GM23338 (cell line): ENCODE results near the gene POLA2. TPM values are rescaled to one million over a fixed set of nuclear protein-coding genes. Genes with fewer than 3 reads are reported as not detected.
A peak's percentile ranks its signal among the peaks of the same experiment; 100 is the strongest.

Experiments used
- ATAC-seq: fragments of 200-7000 bp; cut with Tn5 transposase; 3 replicates; pipeline ENCODE4 v1.9.1; 2020
- DNase-seq: peaks from one replicate; pipeline ENCODE4 v3.0.0-alpha.2; 2015; ENCODE audit warnings: low spot score
- H2AFZ ChIP-seq: fragments of 200-600 bp; sonication (generic); 2 replicates; pipeline ENCODE4 v1.8.0; 2016; ENCODE audit warnings: antibody characterized with exemption, mild to moderate bottlenecking, moderate library complexity
- H3F3A ChIP-seq: fragments of 200-600 bp; sonication (generic); replicated peaks from 2 replicates; pipeline ENCODE4 v1.8.0; 2017; ENCODE audit warnings: antibody characterized with exemption, mixed run types, low read depth
- H3K27ac ChIP-seq: fragments of 200-600 bp; sonication (generic); 2 replicates; pipeline ENCODE4 v1.6.1; 2016; ENCODE audit warnings: low read depth
- H3K27me3 ChIP-seq: fragments of 200-600 bp; sonication (generic); 2 replicates; pipeline ENCODE4 v1.8.0; 2016; ENCODE audit warnings: mild to moderate bottlenecking, mixed run types, moderate library complexity; ENCODE audit not compliant: insufficient read depth
- H3K36me3 ChIP-seq: fragments of 200-600 bp; sonication (generic); 2 replicates; pipeline ENCODE4 v1.8.0; 2016; ENCODE audit warnings: mild to moderate bottlenecking; ENCODE audit not compliant: insufficient read depth
- H3K4me1 ChIP-seq: fragments of 200-600 bp; sonication (generic); 2 replicates; pipeline ENCODE4 v1.8.0; 2016; ENCODE audit warnings: mild to moderate bottlenecking, moderate library complexity; ENCODE audit not compliant: insufficient read depth
- H3K4me2 ChIP-seq: fragments of 200-600 bp; sonication (generic); 2 replicates; pipeline ENCODE4 v1.7.1; 2017; ENCODE audit warnings: mixed run types
- H3K4me3 ChIP-seq: fragments of 200-600 bp; sonication (generic); 2 replicates; pipeline ENCODE4 v1.6.1; 2016; ENCODE audit warnings: mixed run types
- H3K79me2 ChIP-seq: fragments of 200-600 bp; sonication (generic); replicated peaks from 2 replicates; pipeline ENCODE4 v1.8.0; 2017; ENCODE audit warnings: mild to moderate bottlenecking; ENCODE audit not compliant: insufficient read depth
- H3K9me2 ChIP-seq: fragments of 200-600 bp; sonication (generic); 2 replicates; pipeline ENCODE4 v1.8.0; 2017; ENCODE audit not compliant: insufficient read depth
- H4K20me1 ChIP-seq: fragments of 200-600 bp; sonication (generic); replicated peaks from 2 replicates; pipeline ENCODE4 v1.8.0; 2017; ENCODE audit warnings: mild to moderate bottlenecking; ENCODE audit not compliant: insufficient read depth
- H3K27ac Mint-ChIP-seq: 2 replicates; pipeline ENCODE4 v1.8.0; 2020; ENCODE audit warnings: inconsistent platforms, mild to moderate bottlenecking, moderate library complexity, mixed read lengths
- H3K27me3 Mint-ChIP-seq: 3 replicates; pipeline ENCODE4 v1.8.0; 2022; ENCODE audit warnings: low read depth, mild to moderate bottlenecking, moderate library complexity, mixed read lengths, inconsistent platforms; ENCODE audit not compliant: insufficient read depth, poor library complexity
- H3K36me3 Mint-ChIP-seq: 3 replicates; pipeline ENCODE4 v1.8.0; 2021; ENCODE audit warnings: low read depth, mild to moderate bottlenecking, inconsistent platforms, moderate library complexity, mixed read lengths
- H3K4me1 Mint-ChIP-seq: 3 replicates; pipeline ENCODE4 v1.8.0; 2020; ENCODE audit warnings: mild to moderate bottlenecking, inconsistent platforms, mixed read lengths
- H3K4me3 Mint-ChIP-seq: 3 replicates; pipeline ENCODE4 v1.8.0; 2021; ENCODE audit warnings: moderate library complexity, mild to moderate bottlenecking, inconsistent platforms, mixed read lengths
- H3K9me3 Mint-ChIP-seq: 3 replicates; pipeline ENCODE4 v1.8.0; 2020; ENCODE audit warnings: moderate library complexity, mild to moderate bottlenecking, inconsistent platforms, mixed read lengths
- CREB1 ChIP-seq: fragments of 250-450 bp; sonication (Bioruptor Pico); IDR thresholded peaks from 2 replicates; pipeline ENCODE4 v1.5.0; 2020; ENCODE audit warnings: low read depth, mild to moderate bottlenecking, moderate library complexity
- EZH2 ChIP-seq: fragments of 200-600 bp; sonication (generic); IDR thresholded peaks from one replicate; pipeline ENCODE4 v1.8.0; 2017; ENCODE audit warnings: antibody characterized with exemption, mild to moderate bottlenecking, low read depth; ENCODE audit not compliant: unreplicated experiment
- EZH2phosphoT487 ChIP-seq: fragments of 200-600 bp; sonication (generic); IDR thresholded peaks from one replicate; pipeline ENCODE4 v1.8.1; 2018; ENCODE audit warnings: antibody characterized with exemption; ENCODE audit not compliant: unreplicated experiment
- NANOG ChIP-seq: IDR thresholded peaks from 2 replicates; pipeline ENCODE4 v1.6.1; 2016; ENCODE audit warnings: antibody characterized with exemption, borderline replicate concordance
- POLR2AphosphoS5 ChIP-seq: IDR thresholded peaks from 2 replicates; pipeline ENCODE4 v1.6.1; 2016; ENCODE audit warnings: antibody characterized with exemption, low read depth
- STAT1 ChIP-seq: IDR thresholded peaks from one replicate; pipeline ENCODE4 v1.6.1; 2016; ENCODE audit warnings: antibody characterized with exemption; ENCODE audit not compliant: unreplicated experiment
- ZNF331 ChIP-seq: fragments of 250-450 bp; sonication (Bioruptor Pico); IDR thresholded peaks from 2 replicates; pipeline ENCODE4 v1.5.0; 2020; ENCODE audit warnings: low read depth, mild to moderate bottlenecking, moderate library complexity
- polyA plus RNA-seq: library from polyadenylated mRNA; unstranded; fragments of >200 nt; fragmentation: Nextera tagmentation; extraction: Ambion mirVana; gene quantifications from 2 replicates; pipeline ENCODE4 v1.2.1, GENCODE V29; 2016
- total RNA-seq: library from RNA; depleted of rRNA; stranded (reverse); fragments of >200 nt; shearing (Covaris generic); gene quantifications from 2 replicates; pipeline ENCODE4 v1.2.3, GENCODE V29; 2014
- TF ChIP-seq, protein P1 (sequence below), 2 experiments: fragments of 200-600 bp in 1 of 2; sonication (generic) in 1 of 2; conservative IDR thresholded peaks; 2 replicates each; pipeline versions ENCODE4 v1.5.1 to v1.6.1; 2016 to 2017; ENCODE audit warnings: antibody characterized with exemption in 2 of 2, low read depth in 2 of 2, mild to moderate bottlenecking in 2 of 2, moderate library complexity in 1 of 2
- TF ChIP-seq, protein P2 (sequence below): IDR thresholded peaks from 2 replicates; pipeline ENCODE4 v1.6.1; 2016; ENCODE audit warnings: antibody characterized with exemption
- TF ChIP-seq, protein P3 (sequence below): fragments of 250-450 bp; sonication (Bioruptor Pico); IDR thresholded peaks from 2 replicates; pipeline ENCODE4 v1.5.0; 2020; ENCODE audit warnings: mild to moderate bottlenecking, moderate library complexity
- TF ChIP-seq, protein P4 (sequence below): IDR thresholded peaks from one replicate; pipeline ENCODE4 v1.6.1; 2018; ENCODE audit warnings: antibody characterized with exemption; ENCODE audit not compliant: unreplicated experiment

POLA2 gene
- total and polyA plus RNA-seq, 2 experiments from 2014 or later: 22.5 to 30.4 TPM

DNA sequence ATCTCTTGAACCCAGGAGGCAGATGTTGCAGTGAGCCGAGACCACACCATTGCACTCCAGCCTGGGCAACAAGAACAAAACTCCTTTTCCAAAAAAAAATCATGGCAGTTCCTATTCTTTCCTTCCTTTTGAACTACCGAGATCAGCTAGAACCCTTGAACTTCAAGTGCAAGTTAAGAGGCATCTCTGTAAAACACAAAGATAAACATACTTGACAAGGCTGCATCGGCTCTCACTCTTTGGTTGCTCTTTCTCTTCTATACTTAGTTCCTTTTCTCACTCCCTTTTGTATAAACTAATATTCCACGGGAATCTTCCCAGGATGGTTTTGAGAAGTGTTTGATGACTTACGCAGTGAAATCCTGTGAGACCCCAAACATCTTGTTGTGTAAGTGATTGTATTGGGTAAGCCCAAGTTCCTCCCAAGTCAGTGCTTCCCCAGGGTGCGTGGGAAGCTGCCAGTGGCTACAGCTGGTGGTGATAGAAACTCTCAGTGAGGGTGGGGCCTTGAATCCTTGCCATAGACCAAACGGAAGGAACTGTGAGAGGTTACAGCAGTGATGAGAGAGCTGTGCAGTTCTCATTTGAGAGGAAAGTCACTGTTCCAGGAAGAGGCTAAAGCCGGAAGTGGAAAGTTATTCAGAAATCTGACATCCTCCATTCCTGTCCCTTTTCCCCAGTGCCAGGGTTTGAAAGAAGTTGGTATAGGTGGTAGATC lies 28.8 kb downstream of the POLA2 start:
- H3K4me3 ChIP-seq: no peak overlapping the region
- no peak overlapping the region for H3K4me2 ChIP-seq
- ATAC-seq: no peak
- H4K20me1 ChIP-seq: peaks cover 7% of the 10 kb centered on the region; the same call in 1 of the 2 replicates
- Mint-ChIP-seq H3K4me3 (no peak overlapping the region), H3K36me3 (peaks cover 89% of the 10 kb centered on the region), H3K27ac (no peak overlapping the region), H3K27me3 (no peaks in the 10 kb centered on the region), H3K9me3 (no peaks in the 10 kb centered on the region), H3K4me1 (peaks cover 9% of the 10 kb centered on the region; the same call in 2 of the 3 replicates)
- H3F3A ChIP-seq: peaks cover 30% of the 10 kb centered on the region; the same call in 1 of the 2 replicates
- TF ChIP-seq ZNF331: no peak
- no peak for TF ChIP-seq CREB1 (CRISPR knock-in tag)
- no peak for TF ChIP-seq STAT1
- TF ChIP-seq EZH2: no peak
- TF ChIP-seq, protein P1, sequence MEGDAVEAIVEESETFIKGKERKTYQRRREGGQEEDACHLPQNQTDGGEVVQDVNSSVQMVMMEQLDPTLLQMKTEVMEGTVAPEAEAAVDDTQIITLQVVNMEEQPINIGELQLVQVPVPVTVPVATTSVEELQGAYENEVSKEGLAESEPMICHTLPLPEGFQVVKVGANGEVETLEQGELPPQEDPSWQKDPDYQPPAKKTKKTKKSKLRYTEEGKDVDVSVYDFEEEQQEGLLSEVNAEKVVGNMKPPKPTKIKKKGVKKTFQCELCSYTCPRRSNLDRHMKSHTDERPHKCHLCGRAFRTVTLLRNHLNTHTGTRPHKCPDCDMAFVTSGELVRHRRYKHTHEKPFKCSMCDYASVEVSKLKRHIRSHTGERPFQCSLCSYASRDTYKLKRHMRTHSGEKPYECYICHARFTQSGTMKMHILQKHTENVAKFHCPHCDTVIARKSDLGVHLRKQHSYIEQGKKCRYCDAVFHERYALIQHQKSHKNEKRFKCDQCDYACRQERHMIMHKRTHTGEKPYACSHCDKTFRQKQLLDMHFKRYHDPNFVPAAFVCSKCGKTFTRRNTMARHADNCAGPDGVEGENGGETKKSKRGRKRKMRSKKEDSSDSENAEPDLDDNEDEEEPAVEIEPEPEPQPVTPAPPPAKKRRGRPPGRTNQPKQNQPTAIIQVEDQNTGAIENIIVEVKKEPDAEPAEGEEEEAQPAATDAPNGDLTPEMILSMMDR (conservative IDR thresholded peaks at IDR 0.05; ENCODE audit: low read depth in 2 of 2): no peak
- TF ChIP-seq, protein P2, sequence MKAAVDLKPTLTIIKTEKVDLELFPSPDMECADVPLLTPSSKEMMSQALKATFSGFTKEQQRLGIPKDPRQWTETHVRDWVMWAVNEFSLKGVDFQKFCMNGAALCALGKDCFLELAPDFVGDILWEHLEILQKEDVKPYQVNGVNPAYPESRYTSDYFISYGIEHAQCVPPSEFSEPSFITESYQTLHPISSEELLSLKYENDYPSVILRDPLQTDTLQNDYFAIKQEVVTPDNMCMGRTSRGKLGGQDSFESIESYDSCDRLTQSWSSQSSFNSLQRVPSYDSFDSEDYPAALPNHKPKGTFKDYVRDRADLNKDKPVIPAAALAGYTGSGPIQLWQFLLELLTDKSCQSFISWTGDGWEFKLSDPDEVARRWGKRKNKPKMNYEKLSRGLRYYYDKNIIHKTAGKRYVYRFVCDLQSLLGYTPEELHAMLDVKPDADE: no peak
- TF ChIP-seq NANOG: no peak
- TF ChIP-seq POLR2AphosphoS5: no peak
- TF ChIP-seq, protein P3, sequence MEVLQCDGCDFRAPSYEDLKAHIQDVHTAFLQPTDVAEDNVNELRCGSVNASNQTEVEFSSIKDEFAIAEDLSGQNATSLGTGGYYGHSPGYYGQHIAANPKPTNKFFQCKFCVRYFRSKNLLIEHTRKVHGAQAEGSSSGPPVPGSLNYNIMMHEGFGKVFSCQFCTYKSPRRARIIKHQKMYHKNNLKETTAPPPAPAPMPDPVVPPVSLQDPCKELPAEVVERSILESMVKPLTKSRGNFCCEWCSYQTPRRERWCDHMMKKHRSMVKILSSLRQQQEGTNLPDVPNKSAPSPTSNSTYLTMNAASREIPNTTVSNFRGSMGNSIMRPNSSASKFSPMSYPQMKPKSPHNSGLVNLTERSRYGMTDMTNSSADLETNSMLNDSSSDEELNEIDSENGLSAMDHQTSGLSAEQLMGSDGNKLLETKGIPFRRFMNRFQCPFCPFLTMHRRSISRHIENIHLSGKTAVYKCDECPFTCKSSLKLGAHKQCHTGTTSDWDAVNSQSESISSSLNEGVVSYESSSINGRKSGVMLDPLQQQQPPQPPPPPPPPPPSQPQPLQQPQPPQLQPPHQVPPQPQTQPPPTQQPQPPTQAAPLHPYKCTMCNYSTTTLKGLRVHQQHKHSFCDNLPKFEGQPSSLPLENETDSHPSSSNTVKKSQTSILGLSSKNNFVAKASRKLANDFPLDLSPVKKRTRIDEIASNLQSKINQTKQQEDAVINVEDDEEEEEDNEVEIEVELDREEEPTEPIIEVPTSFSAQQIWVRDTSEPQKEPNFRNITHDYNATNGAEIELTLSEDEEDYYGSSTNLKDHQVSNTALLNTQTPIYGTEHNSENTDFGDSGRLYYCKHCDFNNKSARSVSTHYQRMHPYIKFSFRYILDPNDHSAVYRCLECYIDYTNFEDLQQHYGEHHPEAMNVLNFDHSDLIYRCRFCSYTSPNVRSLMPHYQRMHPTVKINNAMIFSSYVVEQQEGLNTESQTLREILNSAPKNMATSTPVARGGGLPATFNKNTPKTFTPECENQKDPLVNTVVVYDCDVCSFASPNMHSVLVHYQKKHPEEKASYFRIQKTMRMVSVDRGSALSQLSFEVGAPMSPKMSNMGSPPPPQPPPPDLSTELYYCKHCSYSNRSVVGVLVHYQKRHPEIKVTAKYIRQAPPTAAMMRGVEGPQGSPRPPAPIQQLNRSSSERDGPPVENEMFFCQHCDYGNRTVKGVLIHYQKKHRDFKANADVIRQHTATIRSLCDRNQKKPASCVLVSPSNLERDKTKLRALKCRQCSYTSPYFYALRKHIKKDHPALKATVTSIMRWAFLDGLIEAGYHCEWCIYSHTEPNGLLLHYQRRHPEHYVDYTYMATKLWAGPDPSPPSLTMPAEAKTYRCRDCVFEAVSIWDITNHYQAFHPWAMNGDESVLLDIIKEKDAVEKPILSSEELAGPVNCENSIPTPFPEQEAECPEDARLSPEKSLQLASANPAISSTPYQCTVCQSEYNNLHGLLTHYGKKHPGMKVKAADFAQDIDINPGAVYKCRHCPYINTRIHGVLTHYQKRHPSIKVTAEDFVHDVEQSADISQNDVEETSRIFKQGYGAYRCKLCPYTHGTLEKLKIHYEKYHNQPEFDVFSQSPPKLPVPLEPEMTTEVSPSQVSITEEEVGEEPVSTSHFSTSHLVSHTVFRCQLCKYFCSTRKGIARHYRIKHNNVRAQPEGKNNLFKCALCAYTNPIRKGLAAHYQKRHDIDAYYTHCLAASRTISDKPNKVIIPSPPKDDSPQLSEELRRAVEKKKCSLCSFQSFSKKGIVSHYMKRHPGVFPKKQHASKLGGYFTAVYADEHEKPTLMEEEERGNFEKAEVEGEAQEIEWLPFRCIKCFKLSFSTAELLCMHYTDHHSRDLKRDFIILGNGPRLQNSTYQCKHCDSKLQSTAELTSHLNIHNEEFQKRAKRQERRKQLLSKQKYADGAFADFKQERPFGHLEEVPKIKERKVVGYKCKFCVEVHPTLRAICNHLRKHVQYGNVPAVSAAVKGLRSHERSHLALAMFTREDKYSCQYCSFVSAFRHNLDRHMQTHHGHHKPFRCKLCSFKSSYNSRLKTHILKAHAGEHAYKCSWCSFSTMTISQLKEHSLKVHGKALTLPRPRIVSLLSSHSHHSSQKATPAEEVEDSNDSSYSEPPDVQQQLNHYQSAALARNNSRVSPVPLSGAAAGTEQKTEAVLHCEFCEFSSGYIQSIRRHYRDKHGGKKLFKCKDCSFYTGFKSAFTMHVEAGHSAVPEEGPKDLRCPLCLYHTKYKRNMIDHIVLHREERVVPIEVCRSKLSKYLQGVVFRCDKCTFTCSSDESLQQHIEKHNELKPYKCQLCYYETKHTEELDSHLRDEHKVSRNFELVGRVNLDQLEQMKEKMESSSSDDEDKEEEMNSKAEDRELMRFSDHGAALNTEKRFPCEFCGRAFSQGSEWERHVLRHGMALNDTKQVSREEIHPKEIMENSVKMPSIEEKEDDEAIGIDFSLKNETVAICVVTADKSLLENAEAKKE (CRISPR knock-in tag): no peak
- no peak for TF ChIP-seq EZH2phosphoT487
- TF ChIP-seq, protein P4, sequence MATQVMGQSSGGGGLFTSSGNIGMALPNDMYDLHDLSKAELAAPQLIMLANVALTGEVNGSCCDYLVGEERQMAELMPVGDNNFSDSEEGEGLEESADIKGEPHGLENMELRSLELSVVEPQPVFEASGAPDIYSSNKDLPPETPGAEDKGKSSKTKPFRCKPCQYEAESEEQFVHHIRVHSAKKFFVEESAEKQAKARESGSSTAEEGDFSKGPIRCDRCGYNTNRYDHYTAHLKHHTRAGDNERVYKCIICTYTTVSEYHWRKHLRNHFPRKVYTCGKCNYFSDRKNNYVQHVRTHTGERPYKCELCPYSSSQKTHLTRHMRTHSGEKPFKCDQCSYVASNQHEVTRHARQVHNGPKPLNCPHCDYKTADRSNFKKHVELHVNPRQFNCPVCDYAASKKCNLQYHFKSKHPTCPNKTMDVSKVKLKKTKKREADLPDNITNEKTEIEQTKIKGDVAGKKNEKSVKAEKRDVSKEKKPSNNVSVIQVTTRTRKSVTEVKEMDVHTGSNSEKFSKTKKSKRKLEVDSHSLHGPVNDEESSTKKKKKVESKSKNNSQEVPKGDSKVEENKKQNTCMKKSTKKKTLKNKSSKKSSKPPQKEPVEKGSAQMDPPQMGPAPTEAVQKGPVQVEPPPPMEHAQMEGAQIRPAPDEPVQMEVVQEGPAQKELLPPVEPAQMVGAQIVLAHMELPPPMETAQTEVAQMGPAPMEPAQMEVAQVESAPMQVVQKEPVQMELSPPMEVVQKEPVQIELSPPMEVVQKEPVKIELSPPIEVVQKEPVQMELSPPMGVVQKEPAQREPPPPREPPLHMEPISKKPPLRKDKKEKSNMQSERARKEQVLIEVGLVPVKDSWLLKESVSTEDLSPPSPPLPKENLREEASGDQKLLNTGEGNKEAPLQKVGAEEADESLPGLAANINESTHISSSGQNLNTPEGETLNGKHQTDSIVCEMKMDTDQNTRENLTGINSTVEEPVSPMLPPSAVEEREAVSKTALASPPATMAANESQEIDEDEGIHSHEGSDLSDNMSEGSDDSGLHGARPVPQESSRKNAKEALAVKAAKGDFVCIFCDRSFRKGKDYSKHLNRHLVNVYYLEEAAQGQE: no peak
- DNase-seq: no peak
- no peaks in the 10 kb centered on the region for H3K79me2 ChIP-seq
- H3K27me3 ChIP-seq: no peaks in the 10 kb centered on the region
- H3K9me2 ChIP-seq: no peaks in the 10 kb centered on the region
- H3K4me1 ChIP-seq: no peaks in the 10 kb centered on the region
- H3K27ac ChIP-seq: peak overlapping the region; percentile 59; the same call in 1 of the 2 replicates
- H2AFZ ChIP-seq: no peak overlapping the region
- H3K36me3 ChIP-seq: peaks cover 36% of the 10 kb centered on the region
